ENCODE results near the gene TAS2R19. TPM values are rescaled to one million over a fixed set of nuclear protein-coding genes. Genes with fewer than 3 reads are reported as not detected.
"Not testable (repeated sequence)": the region's sequence is repeated elsewhere in the genome, so short reads cannot be mapped to it uniquely, and the experiment has no call there.

TAS2R19 gene
- total RNA-seq, 2 experiments from 2014 or later: 0.77 to 0.98 TPM

DNA sequence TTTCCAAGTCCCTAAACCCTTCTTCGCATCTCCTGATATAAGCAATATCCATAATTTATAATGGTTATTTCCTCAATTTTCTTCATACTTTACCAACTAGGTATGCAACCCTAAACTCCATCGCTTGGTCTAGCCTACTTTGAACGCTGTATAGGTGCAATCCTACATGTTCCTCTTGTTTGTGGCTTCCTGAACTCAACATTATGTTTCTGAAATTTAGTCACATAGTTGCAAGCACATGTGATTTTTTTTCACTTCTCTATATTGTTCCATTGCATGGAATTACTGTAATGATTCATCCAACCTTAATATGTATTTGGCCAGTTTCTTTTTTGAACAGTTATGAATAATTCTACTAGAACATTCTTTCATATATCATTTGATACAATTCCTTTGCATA lies 11.5 kb upstream of the TAS2R19 start:
- intact Hi-C loops (cut with micrococcal nuclease); DNase-seq; H3K4me3 Mint-ChIP-seq; H3K27me3 Mint-ChIP-seq (ENCODE audit: low read depth); H3K27ac Mint-ChIP-seq; H3K4me1 Mint-ChIP-seq (ENCODE audit: low read depth); CTCF ChIA-PET; H3K9me3 Mint-ChIP-seq: not testable (repeated sequence)
- peaks cover 22% of the 10 kb centered on the region for H3K36me3 Mint-ChIP-seq (ENCODE audit: low read depth)

GRCh38 chr12:11031307-11031706 lies 8.9 kb upstream of the TAS2R19 start, which contains the start of gene TAS2R31:
Gene TAS2R31 (minus strand): TSS chr12:11031407. CDS start chr12:11031335, 72 bp downstream.
- intact Hi-C loops (cut with micrococcal nuclease): no loop called here
- Mint-ChIP-seq H3K27ac (no peak within 1 kb of the TSS), H3K27me3 (ENCODE audit: low read depth) (no peaks in the 10 kb centered on the region), H3K36me3 (ENCODE audit: low read depth) (peaks cover 30% of the 10 kb centered on the region), H3K9me3 (no peaks in the 10 kb centered on the region), H3K4me3 (no peak within 1 kb of the TSS), H3K4me1 (ENCODE audit: low read depth) (no peaks in the 10 kb centered on the region)
- CTCF ChIA-PET: no interaction called here
- DNase-seq: no peak

DNA sequence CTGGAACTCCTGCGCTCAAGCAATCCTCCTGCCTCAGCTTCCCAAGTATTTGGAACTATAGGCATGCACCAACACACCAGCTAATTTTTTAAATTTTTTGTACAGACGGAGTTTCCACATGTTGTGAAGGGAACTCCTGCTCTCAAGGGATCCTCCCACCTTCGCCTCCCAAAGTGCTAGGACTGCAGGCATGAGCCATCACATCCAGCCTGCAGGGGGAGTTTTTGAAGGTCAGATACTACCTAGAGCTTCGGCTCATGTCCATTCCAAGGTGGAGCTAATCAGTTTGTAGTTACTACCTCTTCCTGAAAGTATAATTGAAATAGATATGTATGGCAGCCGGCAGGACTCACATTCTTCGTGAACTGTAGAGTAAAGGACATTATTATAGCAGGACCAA lies 3.7 kb upstream of the TAS2R19 start:
- no peaks in the 10 kb centered on the region for H3K27me3 Mint-ChIP-seq (ENCODE audit: low read depth)
- CTCF ChIA-PET: interaction anchor here (0.9 kb wide), 1 partner anchor 38 kb away, joined by 3 read pairs; no protein-coding TSS in a partner anchor
- DNase-seq: no peak
- no peaks in the 10 kb centered on the region for H3K4me1 Mint-ChIP-seq (ENCODE audit: low read depth)
- H3K4me3 Mint-ChIP-seq: no peak overlapping the region
- H3K36me3 Mint-ChIP-seq (ENCODE audit: low read depth): peaks cover 33% of the 10 kb centered on the region
- no peak overlapping the region for H3K27ac Mint-ChIP-seq
- intact Hi-C loops (cut with micrococcal nuclease): no loop called here
- peaks cover 10% of the 10 kb centered on the region for H3K9me3 Mint-ChIP-seq

DNA sequence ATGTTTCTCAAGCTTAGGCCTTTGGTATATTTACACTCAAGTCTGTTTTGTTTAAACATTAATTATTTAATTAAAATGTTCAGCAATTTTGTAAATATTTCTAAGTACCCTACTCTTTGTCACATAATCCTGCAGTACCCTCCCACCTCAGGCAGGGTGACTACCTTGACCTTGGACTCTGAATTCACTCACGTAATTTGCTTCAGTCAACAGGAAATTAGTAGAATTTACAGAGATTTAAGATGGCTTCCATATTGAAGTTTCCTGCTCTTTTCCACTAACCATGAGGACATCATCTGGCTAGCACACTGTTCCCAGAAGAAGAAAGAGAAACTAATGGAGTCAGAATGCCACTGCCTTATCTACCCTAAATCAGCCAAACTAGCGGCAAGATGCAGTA lies 967 bp upstream of the TAS2R19 start:
- intact Hi-C loops (cut with micrococcal nuclease): no loop called here
- H3K9me3 Mint-ChIP-seq: peaks cover 10% of the 10 kb centered on the region
- no peaks in the 10 kb centered on the region for H3K4me1 Mint-ChIP-seq (ENCODE audit: low read depth)
- DNase-seq: no peak
- H3K27me3 Mint-ChIP-seq (ENCODE audit: low read depth): no peaks in the 10 kb centered on the region
- no peak overlapping the region for H3K4me3 Mint-ChIP-seq
- peaks cover 26% of the 10 kb centered on the region for H3K36me3 Mint-ChIP-seq (ENCODE audit: low read depth)
- CTCF ChIA-PET: no interaction called here
- no peak overlapping the region for H3K27ac Mint-ChIP-seq

- H3K4me3 Mint-ChIP-seq: no peak overlapping the region
- CTCF ChIA-PET: no interaction called here
- H3K4me1 Mint-ChIP-seq (ENCODE audit: low read depth): no peaks in the 10 kb centered on the region
- intact Hi-C loops (cut with micrococcal nuclease): no loop called here
- DNase-seq: no peak
- no peaks in the 10 kb centered on the region for H3K9me3 Mint-ChIP-seq
- H3K36me3 Mint-ChIP-seq (ENCODE audit: low read depth): peaks cover 3% of the 10 kb centered on the region
- H3K27ac Mint-ChIP-seq: no peak overlapping the region
- H3K27me3 Mint-ChIP-seq (ENCODE audit: low read depth): no peaks in the 10 kb centered on the region
Observed at GRCh38 chr12:11016937-11017336, 5.5 kb downstream of the TAS2R19 start.

DNA sequence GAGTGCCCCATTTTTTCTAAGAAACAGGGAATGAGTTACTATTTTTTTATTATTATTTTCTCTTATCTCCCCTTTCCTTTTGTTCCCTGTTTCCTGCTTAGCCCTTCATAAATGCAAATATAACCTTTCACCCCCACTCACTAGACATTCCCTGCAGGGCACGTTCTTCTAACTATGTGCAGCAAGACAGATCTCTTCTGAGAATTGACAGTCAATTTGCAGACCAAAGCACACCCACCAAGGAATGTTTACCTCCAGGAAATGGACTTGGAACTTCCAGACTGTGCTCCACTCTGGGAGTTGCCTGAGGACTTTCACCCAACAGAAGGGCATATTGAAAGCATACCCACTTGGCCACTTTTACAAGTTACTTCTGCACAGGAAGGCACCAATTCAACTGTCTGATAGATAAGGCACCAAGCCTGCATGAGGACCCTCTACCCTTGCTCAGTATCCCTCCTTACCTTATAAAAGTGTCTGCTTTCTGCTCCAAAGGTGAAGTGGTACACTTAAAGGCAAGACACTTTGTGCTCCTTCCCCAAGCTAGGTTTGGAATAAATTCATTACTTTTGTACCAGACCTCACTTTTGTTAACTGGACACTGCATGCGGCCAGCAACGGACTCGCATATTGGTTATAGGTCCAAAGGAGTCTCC lies 6.5 kb downstream of the TAS2R19 start:
- intact Hi-C loops (cut with micrococcal nuclease): loop anchor here (1.0 kb wide), 1 partner anchor 54 kb away; no protein-coding TSS in a partner anchor
- Mint-ChIP-seq H3K9me3 (no peaks in the 10 kb centered on the region), H3K4me3 (no peak overlapping the region), H3K27me3 (ENCODE audit: low read depth) (no peaks in the 10 kb centered on the region), H3K27ac (no peak overlapping the region), H3K4me1 (ENCODE audit: low read depth) (no peaks in the 10 kb centered on the region), H3K36me3 (ENCODE audit: low read depth) (peaks cover 2% of the 10 kb centered on the region)
- no peak for DNase-seq
- CTCF ChIA-PET: no interaction called here

GRCh38 chr12:11014234-11014633 lies 8.2 kb downstream of the TAS2R19 start:
- intact Hi-C loops (cut with micrococcal nuclease): no loop called here
- CTCF ChIA-PET: no interaction called here
- Mint-ChIP-seq H3K27me3 (ENCODE audit: low read depth) (no peaks in the 10 kb centered on the region), H3K27ac (no peak overlapping the region), H3K4me1 (ENCODE audit: low read depth) (no peaks in the 10 kb centered on the region), H3K36me3 (ENCODE audit: low read depth) (peaks cover 2% of the 10 kb centered on the region), H3K4me3 (no peak overlapping the region), H3K9me3 (no peaks in the 10 kb centered on the region)
- no peak for DNase-seq

DNA sequence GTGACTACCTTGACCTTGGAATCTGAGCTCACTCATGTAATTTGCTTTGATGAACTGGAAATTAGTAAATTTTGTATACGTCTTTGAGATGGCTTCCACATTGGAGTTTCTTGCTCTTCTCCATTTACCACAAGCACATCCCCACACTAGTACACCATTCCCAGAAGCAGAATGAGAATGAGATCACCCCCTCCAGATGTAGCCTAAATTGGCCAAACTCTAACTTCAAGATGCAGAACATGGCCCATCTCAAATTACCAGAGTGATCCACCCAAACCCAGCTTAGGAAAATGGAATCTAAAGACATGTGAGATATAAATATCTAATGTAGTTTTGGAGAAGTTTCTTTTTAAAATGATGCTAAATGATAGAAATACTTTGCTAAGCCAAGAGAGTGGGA lies 14.8 kb downstream of the TAS2R19 start:
- H3K36me3 Mint-ChIP-seq (ENCODE audit: low read depth): peaks cover 9% of the 10 kb centered on the region
- no peak overlapping the region for H3K4me3 Mint-ChIP-seq
- no peak for DNase-seq
- no peaks in the 10 kb centered on the region for H3K27me3 Mint-ChIP-seq (ENCODE audit: low read depth)
- H3K9me3 Mint-ChIP-seq: no peaks in the 10 kb centered on the region
- H3K4me1 Mint-ChIP-seq (ENCODE audit: low read depth): no peaks in the 10 kb centered on the region
- H3K27ac Mint-ChIP-seq: no peak overlapping the region
- CTCF ChIA-PET: no interaction called here
- intact Hi-C loops (cut with micrococcal nuclease): no loop called here

- no peaks in the 10 kb centered on the region for H3K4me1 Mint-ChIP-seq (ENCODE audit: low read depth)
- no peaks in the 10 kb centered on the region for H3K27me3 Mint-ChIP-seq (ENCODE audit: low read depth)
- H3K4me3 Mint-ChIP-seq: no peak within 1 kb of the TSS
- H3K36me3 Mint-ChIP-seq (ENCODE audit: low read depth): peaks cover 6% of the 10 kb centered on the region
- no peak for DNase-seq
- H3K9me3 Mint-ChIP-seq: no peaks in the 10 kb centered on the region
- H3K27ac Mint-ChIP-seq: no peak within 1 kb of the TSS
- intact Hi-C loops (cut with micrococcal nuclease): no loop called here
- CTCF ChIA-PET: interaction anchor here (0.6 to 1.1 kb wide), 2 partner anchors 139 to 177 kb away, joined by 3 to 4 read pairs; no protein-coding TSS in a partner anchor
Observed at GRCh38 chr12:10998204-10998603, 24.2 kb downstream of the TAS2R19 start, which contains the start of gene TAS2R20. Gene TAS2R20 (minus strand): TSS chr12:10998304. CDS start chr12:10997875, 429 bp downstream.

DNA sequence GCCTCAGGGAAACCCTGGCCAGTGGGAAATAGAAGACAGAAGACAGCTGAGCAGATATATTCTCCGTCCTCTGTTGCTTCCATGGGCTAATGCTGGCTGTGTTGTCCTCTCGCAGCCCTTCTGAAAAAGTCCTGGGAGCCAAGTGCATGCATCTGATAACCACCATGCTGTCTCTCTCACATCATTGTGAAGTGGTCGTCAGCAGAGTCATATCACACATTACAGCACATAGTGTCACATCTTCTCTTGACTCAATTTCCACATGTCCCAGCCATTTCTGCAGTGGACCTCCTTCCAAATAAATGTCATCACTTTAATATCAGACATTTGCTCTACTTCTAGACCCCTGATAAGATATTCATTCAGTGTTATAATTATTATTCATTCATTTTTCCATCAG lies 28.1 kb downstream of the TAS2R19 start:
- intact Hi-C loops (cut with micrococcal nuclease): no loop called here
- Mint-ChIP-seq H3K9me3 (peaks cover 3% of the 10 kb centered on the region), H3K27me3 (ENCODE audit: low read depth) (no peaks in the 10 kb centered on the region), H3K27ac (no peak overlapping the region), H3K36me3 (ENCODE audit: low read depth) (peaks cover 15% of the 10 kb centered on the region), H3K4me3 (no peak overlapping the region), H3K4me1 (ENCODE audit: low read depth) (no peaks in the 10 kb centered on the region)
- CTCF ChIA-PET: no interaction called here
- DNase-seq: no peak

- CTCF ChIA-PET: no interaction called here
- intact Hi-C loops (cut with micrococcal nuclease): no loop called here
- DNase-seq: no peak
- H3K27ac Mint-ChIP-seq: no peak overlapping the region
- peaks cover 3% of the 10 kb centered on the region for H3K9me3 Mint-ChIP-seq
- H3K4me1 Mint-ChIP-seq (ENCODE audit: low read depth): peaks cover 8% of the 10 kb centered on the region
- no peak overlapping the region for H3K4me3 Mint-ChIP-seq
- peaks cover 10% of the 10 kb centered on the region for H3K36me3 Mint-ChIP-seq (ENCODE audit: low read depth)
- H3K27me3 Mint-ChIP-seq (ENCODE audit: low read depth): peaks cover 2% of the 10 kb centered on the region
Observed at GRCh38 chr12:10989107-10989506, 33.3 kb downstream of the TAS2R19 start.

GRCh38 chr12:10986812-10987211 lies 35.6 kb downstream of the TAS2R19 start, which contains the start of gene TAS2R50:
Gene TAS2R50 (minus strand): TSS chr12:10986912. CDS start chr12:10986860, 52 bp downstream.
- H3K36me3 Mint-ChIP-seq (ENCODE audit: low read depth): peaks cover 9% of the 10 kb centered on the region
- H3K4me1 Mint-ChIP-seq (ENCODE audit: low read depth): peaks cover 22% of the 10 kb centered on the region
- CTCF ChIA-PET: no interaction called here

GRCh38 chr12:10982244-10982643 lies 40.2 kb downstream of the TAS2R19 start:
- H3K27ac Mint-ChIP-seq: no peak overlapping the region
- CTCF ChIA-PET: no interaction called here
- peaks cover 3% of the 10 kb centered on the region for H3K36me3 Mint-ChIP-seq (ENCODE audit: low read depth)
- no peaks in the 10 kb centered on the region for H3K9me3 Mint-ChIP-seq
- H3K4me1 Mint-ChIP-seq (ENCODE audit: low read depth): peaks cover 19% of the 10 kb centered on the region
- peak; percentile 74 for DNase-seq
- H3K4me3 Mint-ChIP-seq: no peak overlapping the region
- H3K27me3 Mint-ChIP-seq (ENCODE audit: low read depth): peaks cover 9% of the 10 kb centered on the region
- intact Hi-C loops (cut with micrococcal nuclease): loop anchor here (1.0 to 2.0 kb wide), 3 partner anchors 189 to 281 kb away; partner anchors contain the start of gene SMIM10L1

More at GRCh38 chr12:10986812-10987211, 35.6 kb downstream of the TAS2R19 start, which contains the start of gene TAS2R50:
- intact Hi-C loops (cut with micrococcal nuclease): no loop called here
- Mint-ChIP-seq H3K27me3 (ENCODE audit: low read depth) (peaks cover 2% of the 10 kb centered on the region), H3K9me3 (peaks cover 3% of the 10 kb centered on the region), H3K4me3 (no peak within 1 kb of the TSS), H3K27ac (no peak within 1 kb of the TSS)
- DNase-seq: no peak

Measured in activated naive CD4-positive, alpha-beta T cell treated with anti-CD3 and anti-CD28 coated beads for 36 hours (primary cell).